ENCODE results near the gene VTI1A.

DNA sequence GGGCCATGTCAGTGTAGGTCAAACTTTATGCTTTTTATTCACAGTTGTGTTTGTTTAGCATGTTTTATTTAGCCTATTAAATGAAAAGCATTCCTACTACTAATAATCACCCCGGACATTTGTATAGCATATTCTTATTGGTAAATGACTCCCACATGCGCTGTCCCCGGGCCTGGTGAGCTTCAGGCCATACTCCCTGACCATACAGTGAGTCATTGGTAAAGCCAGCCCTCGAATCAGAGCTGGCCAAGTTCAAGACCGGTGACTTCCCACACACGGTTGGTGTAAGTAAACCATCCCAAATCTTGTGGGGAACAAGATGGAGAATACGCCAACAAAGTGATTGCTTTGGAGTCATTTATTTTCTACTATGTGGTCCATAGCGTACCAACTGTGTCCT lies 264.4 kb downstream of the VTI1A start:
- TF ChIP-seq, protein P1, sequence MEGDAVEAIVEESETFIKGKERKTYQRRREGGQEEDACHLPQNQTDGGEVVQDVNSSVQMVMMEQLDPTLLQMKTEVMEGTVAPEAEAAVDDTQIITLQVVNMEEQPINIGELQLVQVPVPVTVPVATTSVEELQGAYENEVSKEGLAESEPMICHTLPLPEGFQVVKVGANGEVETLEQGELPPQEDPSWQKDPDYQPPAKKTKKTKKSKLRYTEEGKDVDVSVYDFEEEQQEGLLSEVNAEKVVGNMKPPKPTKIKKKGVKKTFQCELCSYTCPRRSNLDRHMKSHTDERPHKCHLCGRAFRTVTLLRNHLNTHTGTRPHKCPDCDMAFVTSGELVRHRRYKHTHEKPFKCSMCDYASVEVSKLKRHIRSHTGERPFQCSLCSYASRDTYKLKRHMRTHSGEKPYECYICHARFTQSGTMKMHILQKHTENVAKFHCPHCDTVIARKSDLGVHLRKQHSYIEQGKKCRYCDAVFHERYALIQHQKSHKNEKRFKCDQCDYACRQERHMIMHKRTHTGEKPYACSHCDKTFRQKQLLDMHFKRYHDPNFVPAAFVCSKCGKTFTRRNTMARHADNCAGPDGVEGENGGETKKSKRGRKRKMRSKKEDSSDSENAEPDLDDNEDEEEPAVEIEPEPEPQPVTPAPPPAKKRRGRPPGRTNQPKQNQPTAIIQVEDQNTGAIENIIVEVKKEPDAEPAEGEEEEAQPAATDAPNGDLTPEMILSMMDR (conservative IDR thresholded peaks at IDR 0.05 in 1 of 2, IDR thresholded peaks at IDR 0.05 in 1 of 2; ENCODE audit: extremely low read depth in 1 of 2, insufficient read depth in 1 of 2, low read depth in 1 of 2, low read length in 2 of 2) = no peak
- no peak for TF ChIP-seq EZH2 (IDR thresholded peaks at IDR 0.05; ENCODE audit: borderline replicate concordance, low read length)
